ENCODE data around the gene UBASH3A.

GRCh38 chr21:42469272-42469671 is 65.6 kb downstream of the UBASH3A start:
- TF ChIP-seq POLR2A (IDR thresholded peaks at IDR 0.05) (no peak), CTCF (IDR thresholded peaks at IDR 0.05) (no peak)
